OCI-LY3 (cell line): ENCODE data around the gene TUBGCP2.

Experiments used
- H2AFZ ChIP-seq: fragments of 200-600, 300-600 bp; shearing (Covaris generic); 2 replicates; pipeline ENCODE4 v1.6.0; 2014; ENCODE audit warnings: antibody characterized with exemption, low read depth, low read length
- H3K27ac ChIP-seq: fragments of 200-600, 300-600 bp; sonication (generic); 2 replicates; pipeline ENCODE4 v1.5.1; 2014; ENCODE audit warnings: mild to moderate bottlenecking, low read length, moderate library complexity, mixed read lengths
- H3K27me3 ChIP-seq: fragments of 200-600, 300-600 bp; sonication (generic); 2 replicates; pipeline ENCODE4 v1.6.1; 2014; ENCODE audit warnings: low read depth, low read length, mixed read lengths
- H3K36me3 ChIP-seq: fragments of 200-600, 300-600 bp; sonication (generic); replicated peaks from 2 replicates; pipeline ENCODE3; 2014; ENCODE audit warnings: low read depth, low read length, mixed read lengths
- H3K4me1 ChIP-seq: fragments of 300-600, 200-600 bp; sonication (generic); 2 replicates; pipeline ENCODE4 v1.6.1; 2014; ENCODE audit warnings: low read length, mixed read lengths
- H3K4me2 ChIP-seq: fragments of 200-600, 300-600 bp; sonication (generic); 2 replicates; pipeline ENCODE4 v1.6.1; 2014; ENCODE audit warnings: low read length, mixed read lengths
- H3K4me3 ChIP-seq: fragments of 300-600, 200-600 bp; sonication (generic); 2 replicates; pipeline ENCODE4 v1.5.1; 2014; ENCODE audit warnings: antibody characterized with exemption, mild to moderate bottlenecking, low read length, moderate library complexity
- H3K79me2 ChIP-seq: fragments of 300-600, 200-600 bp; shearing (Covaris generic); 2 replicates; pipeline ENCODE4 v1.6.1; 2014; ENCODE audit warnings: mild to moderate bottlenecking, low read length, mixed read lengths
- H3K9ac ChIP-seq: fragments of 300-600, 200-600 bp; shearing (Covaris generic); 2 replicates; pipeline ENCODE4 v1.6.0; 2014; ENCODE audit warnings: mild to moderate bottlenecking, low read length, moderate library complexity
- H3K9me3 ChIP-seq: fragments of 200-600, 300-600 bp; shearing (Covaris generic); 2 replicates; pipeline ENCODE4 v1.6.1; 2014; ENCODE audit warnings: low read length, mixed read lengths; ENCODE audit not compliant: insufficient read depth
- H4K20me1 ChIP-seq: fragments of 200-600, 300-600 bp; sonication (generic); 2 replicates; pipeline ENCODE4 v1.6.1; 2016; ENCODE audit warnings: low read length, mixed read lengths; ENCODE audit not compliant: insufficient read depth
- CTCF ChIP-seq: fragments of 200-600, 300-600 bp; sonication (generic); IDR thresholded peaks from 2 replicates; pipeline ENCODE4 v1.5.1; 2014; ENCODE audit warnings: antibody characterized with exemption, low read length, low read depth
- EZH2phosphoT487 ChIP-seq: fragments of 200-600 bp; shearing (Covaris generic); IDR thresholded peaks from 2 replicates; pipeline ENCODE4 v1.6.1; 2018; ENCODE audit warnings: antibody characterized with exemption, mixed run types, low read depth

The TUBGCP2 gene

GRCh38 chr10:133350283-133350949, 41.7 kb upstream of the TUBGCP2 start:
- no peaks in the 10 kb centered on the region for H3K36me3 ChIP-seq
- no peak overlapping the region for H3K27ac ChIP-seq
- no peaks in the 10 kb centered on the region for H3K79me2 ChIP-seq
- no peak overlapping the region for H3K9ac ChIP-seq
- no peaks in the 10 kb centered on the region for H3K27me3 ChIP-seq
- no peaks in the 10 kb centered on the region for H3K4me1 ChIP-seq
- no peaks in the 10 kb centered on the region for H3K9me3 ChIP-seq
- no peaks in the 10 kb centered on the region for H4K20me1 ChIP-seq
- TF ChIP-seq CTCF (no peak), EZH2phosphoT487 (no peak)
- no peak overlapping the region for H2AFZ ChIP-seq
- H3K4me3 ChIP-seq, result no peak overlapping the region
- H3K4me2 ChIP-seq, result no peak overlapping the region

GRCh38 chr10:133349577-133350011, 40.9 kb upstream of the TUBGCP2 start:
- Histone ChIP-seq H3K4me1 (no peaks in the 10 kb centered on the region), H3K27me3 (no peaks in the 10 kb centered on the region), H3K79me2 (no peaks in the 10 kb centered on the region), H3K4me3 (no peak overlapping the region), H3K4me2 (no peak overlapping the region), H4K20me1 (no peaks in the 10 kb centered on the region), H3K9ac (no peak overlapping the region), H3K27ac (no peak overlapping the region), H2AFZ (no peak overlapping the region), H3K36me3 (no peaks in the 10 kb centered on the region), H3K9me3 (no peaks in the 10 kb centered on the region)
- no peak for TF ChIP-seq CTCF
- no peak for TF ChIP-seq EZH2phosphoT487

- Histone ChIP-seq H2AFZ (no peak overlapping the region), H3K27ac (no peak overlapping the region), H3K27me3 (no peaks in the 10 kb centered on the region), H3K79me2 (no peaks in the 10 kb centered on the region), H3K4me1 (no peaks in the 10 kb centered on the region), H3K9me3 (no peaks in the 10 kb centered on the region), H4K20me1 (no peaks in the 10 kb centered on the region), H3K9ac (no peak overlapping the region), H3K36me3 (no peaks in the 10 kb centered on the region), H3K4me2 (no peak overlapping the region), H3K4me3 (no peak overlapping the region)
- no peak for TF ChIP-seq CTCF
- no peak for TF ChIP-seq EZH2phosphoT487
Observed at GRCh38 chr10:133349160-133349568, 40.5 kb upstream of the TUBGCP2 start.

- H3K27me3 ChIP-seq, result no peaks in the 10 kb centered on the region
- H2AFZ ChIP-seq, result no peak overlapping the region
- H3K4me2 ChIP-seq, result no peak overlapping the region
- H3K36me3 ChIP-seq, result no peaks in the 10 kb centered on the region
- H3K9ac ChIP-seq, result no peak overlapping the region
- H4K20me1 ChIP-seq, result no peaks in the 10 kb centered on the region
- no peak overlapping the region for H3K4me3 ChIP-seq
- no peak overlapping the region for H3K27ac ChIP-seq
- no peaks in the 10 kb centered on the region for H3K9me3 ChIP-seq
- H3K79me2 ChIP-seq, result no peaks in the 10 kb centered on the region
- H3K4me1 ChIP-seq, result no peaks in the 10 kb centered on the region
- no peak for TF ChIP-seq EZH2phosphoT487
- no peak for TF ChIP-seq CTCF
Observed at GRCh38 chr10:133347710-133348517, 39.2 kb upstream of the TUBGCP2 start.
